ENCODE results near the gene PDZRN4.

PDZRN4 gene

DNA sequence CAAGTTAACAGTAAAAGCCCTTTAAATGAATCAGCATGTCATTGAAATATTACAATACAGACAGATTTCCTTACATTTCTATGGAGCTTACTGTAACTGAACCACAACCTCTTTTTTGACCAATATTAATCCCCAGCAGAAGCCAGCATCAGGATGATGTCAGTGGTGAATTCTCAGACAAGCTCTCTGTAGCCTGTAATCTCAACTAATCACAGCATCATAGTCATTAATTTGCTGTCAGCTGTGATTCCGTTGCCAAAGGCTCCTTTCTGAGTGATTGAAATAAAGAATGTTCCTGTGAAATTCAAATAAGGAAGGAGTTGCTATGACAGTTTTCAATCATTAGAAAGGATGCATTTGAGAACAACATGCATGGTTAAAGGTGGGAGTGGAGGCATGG lies 323.1 kb downstream of the PDZRN4 start:
- no peak for TF ChIP-seq Cebpa-rat (IDR thresholded peaks at IDR 0.05)
- Histone ChIP-seq H3K27me3 (no peaks in the 10 kb centered on the region), H4K20me1 (no peaks in the 10 kb centered on the region), H3K4me3 (no peak overlapping the region), H3K9me3 (no peaks in the 10 kb centered on the region), H3K4me1 (no peaks in the 10 kb centered on the region), H3K36me3 (no peaks in the 10 kb centered on the region), H3K4me2 (no peak overlapping the region), H3K27ac (no peak overlapping the region), H3K9ac (no peak overlapping the region)

DNA sequence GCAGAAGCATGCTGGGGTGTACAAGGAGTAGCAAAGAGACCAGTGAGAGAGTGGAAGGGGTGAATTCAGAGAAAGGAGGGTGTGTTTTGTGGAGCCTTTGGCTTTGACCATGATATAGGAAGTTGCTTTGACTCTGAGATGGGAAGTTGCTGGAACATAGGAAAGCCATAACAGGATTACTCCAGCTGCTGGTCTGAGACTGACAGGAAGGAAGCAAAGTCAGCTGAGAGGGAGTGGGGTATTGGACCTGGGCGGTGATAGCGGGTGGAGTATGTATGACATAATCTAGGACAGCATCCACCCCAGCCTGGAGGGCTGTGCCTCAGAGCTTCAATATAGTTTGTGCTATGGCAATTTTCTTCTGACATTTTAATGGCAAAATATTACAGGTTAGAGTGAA lies 324.4 kb downstream of the PDZRN4 start:
- Histone ChIP-seq H3K4me1 (no peaks in the 10 kb centered on the region), H3K27ac (no peak overlapping the region), H3K27me3 (no peaks in the 10 kb centered on the region), H3K9ac (no peak overlapping the region), H3K4me2 (no peak overlapping the region), H3K4me3 (no peak overlapping the region), H3K36me3 (no peaks in the 10 kb centered on the region), H4K20me1 (no peaks in the 10 kb centered on the region), H3K9me3 (no peaks in the 10 kb centered on the region)
- no peak for TF ChIP-seq Cebpa-rat (IDR thresholded peaks at IDR 0.05)

DNA sequence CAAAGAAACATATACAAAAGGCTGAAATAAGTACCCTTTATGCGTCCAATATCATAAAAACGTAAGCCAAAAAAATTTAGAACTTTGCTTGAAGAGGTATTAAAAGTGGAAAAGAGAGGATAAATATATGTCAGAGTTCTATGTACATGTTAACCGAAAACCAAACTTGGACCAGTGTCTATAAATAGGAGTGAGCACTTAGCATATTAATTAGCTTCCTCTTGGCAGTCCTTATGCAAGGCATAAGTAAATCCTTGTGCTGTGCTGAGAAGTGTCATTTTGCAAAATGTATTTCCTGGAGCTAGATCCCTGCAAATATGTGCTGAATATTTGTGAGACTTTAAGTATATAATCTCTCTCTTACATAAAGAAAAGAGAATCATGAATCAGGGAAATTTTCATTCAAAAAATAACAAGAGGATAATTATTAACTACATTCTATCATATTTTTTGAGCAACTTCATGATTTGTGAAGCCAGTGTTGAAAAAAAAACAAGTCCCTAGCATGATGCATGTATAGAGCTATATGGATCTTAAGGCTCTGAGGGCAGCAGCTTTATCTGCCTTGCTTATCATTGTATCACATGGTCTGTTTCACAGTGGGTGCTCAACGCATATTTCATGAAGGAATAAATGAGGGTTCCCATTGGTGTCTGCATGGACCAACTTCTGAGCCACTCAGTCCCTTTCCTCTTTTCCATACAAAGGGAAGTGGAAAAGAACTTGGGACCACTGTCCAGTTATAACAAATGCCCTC lies 326.1 kb downstream of the PDZRN4 start:
- Histone ChIP-seq H3K4me2 (no peak overlapping the region), H3K36me3 (no peaks in the 10 kb centered on the region), H3K27me3 (no peaks in the 10 kb centered on the region), H3K9me3 (no peaks in the 10 kb centered on the region), H3K4me3 (no peak overlapping the region), H3K27ac (no peak overlapping the region), H3K9ac (no peak overlapping the region), H4K20me1 (no peaks in the 10 kb centered on the region), H3K4me1 (peaks cover under 1% of the 10 kb centered on the region; the same call in 1 of the 2 replicates)
- TF ChIP-seq Cebpa-rat (IDR thresholded peaks at IDR 0.05): no peak

DNA sequence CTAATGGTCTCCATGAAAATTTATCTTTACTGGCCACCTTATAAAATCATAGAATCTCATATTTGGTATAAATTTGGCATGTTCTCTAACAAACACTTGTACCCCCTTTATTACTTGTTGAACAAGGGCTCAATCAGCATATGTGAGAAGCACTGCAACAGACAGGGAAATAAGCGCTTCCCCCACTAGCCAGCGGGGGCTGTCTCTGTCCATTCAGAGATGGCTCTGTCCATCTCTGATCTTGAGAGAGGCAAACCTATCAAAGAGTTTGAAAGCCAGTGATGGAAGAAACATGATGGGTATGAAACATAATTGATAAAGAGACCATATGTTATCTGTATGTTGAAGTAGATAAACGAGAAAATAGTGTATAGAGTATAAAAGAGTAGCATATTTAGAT lies 326.8 kb downstream of the PDZRN4 start:
- TF ChIP-seq Cebpa-rat (IDR thresholded peaks at IDR 0.05): no peak
- H4K20me1 ChIP-seq: no peaks in the 10 kb centered on the region
- no peaks in the 10 kb centered on the region for H3K27me3 ChIP-seq
- H3K36me3 ChIP-seq: no peaks in the 10 kb centered on the region
- H3K4me3 ChIP-seq: no peak overlapping the region
- H3K4me2 ChIP-seq: no peak overlapping the region
- H3K9me3 ChIP-seq: no peaks in the 10 kb centered on the region
- no peak overlapping the region for H3K9ac ChIP-seq
- H3K27ac ChIP-seq: no peak overlapping the region
- peaks cover 7% of the 10 kb centered on the region for H3K4me1 ChIP-seq

DNA sequence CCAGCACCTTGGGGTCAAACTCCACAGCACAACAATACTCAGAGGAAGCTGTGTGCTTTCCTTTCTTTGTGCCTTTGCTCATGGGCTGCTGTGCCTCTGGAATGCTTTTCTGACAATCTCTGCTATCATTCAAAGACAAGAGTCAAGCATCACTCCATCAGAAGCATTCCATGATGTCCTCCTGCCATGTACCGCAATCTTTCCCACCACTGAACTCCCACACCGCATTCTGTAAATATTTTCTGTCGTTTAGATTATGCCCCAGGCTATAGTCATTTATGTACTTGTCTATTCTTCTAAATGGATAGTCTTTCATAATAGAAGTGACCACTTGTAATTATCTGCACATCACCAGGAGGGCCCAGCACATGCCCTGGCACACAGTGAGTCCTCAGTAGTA lies 327.8 kb downstream of the PDZRN4 start:
- no peaks in the 10 kb centered on the region for H3K9me3 ChIP-seq
- H4K20me1 ChIP-seq: no peaks in the 10 kb centered on the region
- H3K9ac ChIP-seq: no peak overlapping the region
- no peak overlapping the region for H3K4me3 ChIP-seq
- H3K27me3 ChIP-seq: no peaks in the 10 kb centered on the region
- no peak for TF ChIP-seq Cebpa-rat (IDR thresholded peaks at IDR 0.05)
- H3K36me3 ChIP-seq: no peaks in the 10 kb centered on the region
- no peak overlapping the region for H3K4me2 ChIP-seq
- no peak overlapping the region for H3K27ac ChIP-seq
- H3K4me1 ChIP-seq: peaks cover 11% of the 10 kb centered on the region

DNA sequence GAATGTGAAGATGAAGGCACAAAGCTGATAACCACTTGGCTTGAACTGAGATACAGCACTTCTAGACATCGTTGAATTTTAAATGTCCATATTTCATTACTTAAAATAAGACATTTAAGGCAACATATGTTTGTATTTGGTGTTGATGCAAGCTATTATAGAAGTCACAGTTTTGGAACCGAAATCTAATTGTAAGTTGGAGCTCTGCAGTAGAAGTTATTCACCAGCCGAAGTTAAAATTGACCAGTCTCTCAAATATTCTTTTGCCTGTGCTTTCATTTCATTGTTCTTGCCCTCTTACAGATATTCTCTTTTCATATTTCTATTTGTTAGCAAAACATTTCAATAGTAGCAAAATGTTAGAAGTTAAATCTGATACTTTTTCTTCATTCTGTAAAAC lies 332.7 kb downstream of the PDZRN4 start:
- no peaks in the 10 kb centered on the region for H4K20me1 ChIP-seq
- H3K9me3 ChIP-seq: no peaks in the 10 kb centered on the region
- TF ChIP-seq Cebpa-rat (IDR thresholded peaks at IDR 0.05): no peak
- H3K4me3 ChIP-seq: no peak overlapping the region
- H3K4me1 ChIP-seq: peaks cover 21% of the 10 kb centered on the region
- no peak overlapping the region for H3K27ac ChIP-seq
- no peaks in the 10 kb centered on the region for H3K27me3 ChIP-seq
- H3K9ac ChIP-seq: no peak overlapping the region
- H3K36me3 ChIP-seq: no peaks in the 10 kb centered on the region
- no peak overlapping the region for H3K4me2 ChIP-seq

DNA sequence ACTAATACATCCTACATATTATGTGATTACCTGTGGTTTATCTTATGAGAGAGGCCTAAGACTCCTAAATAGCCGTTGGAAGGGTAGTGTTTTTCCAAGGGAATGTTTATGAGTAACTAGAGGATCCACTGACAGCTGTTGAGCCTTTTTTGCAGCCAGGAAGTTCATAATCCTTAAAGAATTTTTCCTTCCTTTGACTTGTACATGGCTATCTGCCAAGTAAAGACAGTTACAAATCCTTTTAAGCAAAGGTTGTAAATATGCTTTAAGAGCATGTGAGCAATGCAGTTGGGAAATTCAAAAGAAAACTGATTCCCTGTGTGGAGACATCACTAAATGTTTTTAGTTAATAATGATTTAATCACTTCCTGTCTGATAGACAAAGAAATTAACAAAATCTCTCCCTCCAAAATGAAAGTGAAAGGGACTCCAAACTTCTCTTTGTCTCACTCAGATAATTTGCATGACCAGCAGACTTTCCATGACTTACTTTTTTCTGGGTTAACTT lies 333.8 kb downstream of the PDZRN4 start:
- Histone ChIP-seq H4K20me1 (no peaks in the 10 kb centered on the region), H3K36me3 (no peaks in the 10 kb centered on the region), H3K4me2 (peak overlapping the region; percentile 59), H3K4me1 (peaks cover 21% of the 10 kb centered on the region), H3K9me3 (no peaks in the 10 kb centered on the region), H3K27ac (peak overlapping the region; percentile 69), H3K9ac (no peak overlapping the region), H3K4me3 (peak overlapping the region; percentile 29; the same call in 1 of the 2 replicates), H3K27me3 (no peaks in the 10 kb centered on the region)
- no peak for TF ChIP-seq Cebpa-rat (IDR thresholded peaks at IDR 0.05)

DNA sequence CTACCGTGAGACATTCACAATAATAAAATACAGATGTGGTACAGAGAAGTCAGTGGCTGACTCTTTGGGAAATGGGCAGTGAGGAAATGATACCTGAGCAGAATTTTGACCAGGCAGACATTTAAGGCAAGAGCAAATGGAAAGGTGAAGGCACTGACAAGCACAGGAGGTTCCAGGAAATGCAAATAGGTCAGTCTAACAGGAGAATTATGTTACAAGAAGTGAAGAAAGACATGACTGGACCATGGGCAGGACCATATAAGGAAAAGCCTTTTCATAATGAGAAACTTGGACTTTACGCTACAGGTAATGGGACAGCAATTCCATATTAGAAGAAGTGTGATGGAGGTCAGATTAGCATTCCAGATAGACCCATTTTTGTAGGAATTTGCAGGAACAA lies 338.9 kb downstream of the PDZRN4 start:
- Histone ChIP-seq H3K27me3 (no peaks in the 10 kb centered on the region), H3K4me3 (no peak overlapping the region), H3K4me2 (no peak overlapping the region), H3K27ac (no peak overlapping the region), H4K20me1 (no peaks in the 10 kb centered on the region), H3K4me1 (peaks cover 4% of the 10 kb centered on the region; the same call in 1 of the 2 replicates), H3K36me3 (no peaks in the 10 kb centered on the region), H3K9ac (no peak overlapping the region), H3K9me3 (no peaks in the 10 kb centered on the region)
- no peak for TF ChIP-seq Cebpa-rat (IDR thresholded peaks at IDR 0.05)

DNA sequence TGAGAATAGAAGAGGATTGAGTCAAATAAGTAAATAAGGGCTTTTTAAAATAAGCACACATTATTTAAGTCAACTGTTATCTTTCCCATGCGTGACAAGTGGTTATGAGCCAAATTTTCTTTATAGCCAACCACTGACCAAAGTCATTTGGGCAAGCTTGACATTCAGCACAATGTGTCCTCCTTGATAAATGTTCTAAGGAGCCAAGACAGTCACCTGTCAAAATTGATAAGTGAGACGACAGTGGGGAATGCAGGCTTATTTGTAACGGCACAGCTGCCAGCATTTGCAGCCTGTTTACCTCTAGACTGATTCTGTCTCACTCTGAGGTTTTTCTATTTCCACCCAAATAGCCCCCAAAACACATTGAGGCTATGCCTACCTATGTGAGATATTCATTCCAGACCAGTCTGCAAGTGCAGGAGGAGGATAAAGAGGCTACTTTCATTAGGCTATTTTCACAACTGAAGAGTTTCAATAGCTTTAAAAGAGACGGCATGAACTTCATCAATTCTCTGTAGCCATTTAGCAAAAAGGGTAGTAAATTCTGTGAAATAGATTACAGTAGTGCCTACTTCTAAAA lies 339.5 kb downstream of the PDZRN4 start:
- Histone ChIP-seq H3K4me3 (no peak overlapping the region), H3K9me3 (no peaks in the 10 kb centered on the region), H3K27me3 (no peaks in the 10 kb centered on the region), H3K4me1 (no peaks in the 10 kb centered on the region), H3K27ac (no peak overlapping the region), H4K20me1 (no peaks in the 10 kb centered on the region), H3K36me3 (no peaks in the 10 kb centered on the region), H3K4me2 (no peak overlapping the region), H3K9ac (no peak overlapping the region)
- no peak for TF ChIP-seq Cebpa-rat (IDR thresholded peaks at IDR 0.05)

DNA sequence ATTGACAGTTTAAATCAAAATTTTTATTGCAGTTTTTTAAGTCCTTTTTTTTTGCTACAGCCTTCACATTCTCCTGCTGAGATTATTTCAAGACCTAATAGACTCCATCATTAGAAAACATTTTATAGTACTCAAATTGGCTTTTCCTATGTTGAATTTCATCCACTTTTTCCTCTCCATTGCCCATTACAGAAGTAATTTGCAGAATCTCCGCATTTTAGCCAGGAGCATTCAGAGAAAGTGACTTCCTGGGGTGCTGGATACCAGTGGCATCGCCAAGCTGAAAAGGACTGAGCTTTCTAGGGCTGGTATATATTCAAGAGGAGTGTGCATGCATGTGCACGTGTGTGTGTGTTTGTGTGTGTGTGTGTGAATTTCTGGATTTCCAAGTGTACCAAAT lies 340.8 kb downstream of the PDZRN4 start:
- no peaks in the 10 kb centered on the region for H3K9me3 ChIP-seq
- no peak overlapping the region for H3K4me3 ChIP-seq
- H3K9ac ChIP-seq: no peak overlapping the region
- H3K4me2 ChIP-seq: no peak overlapping the region
- H3K4me1 ChIP-seq: no peaks in the 10 kb centered on the region
- no peak for TF ChIP-seq Cebpa-rat (IDR thresholded peaks at IDR 0.05)
- H4K20me1 ChIP-seq: no peaks in the 10 kb centered on the region
- no peaks in the 10 kb centered on the region for H3K36me3 ChIP-seq
- no peaks in the 10 kb centered on the region for H3K27me3 ChIP-seq
- no peak overlapping the region for H3K27ac ChIP-seq

All from BLaER1 (cell line).